Measurements from ENCODE around the gene STOML3. TPM values are rescaled to one million over a fixed set of nuclear protein-coding genes. Genes with fewer than 3 reads are reported as not detected.

STOML3 gene
- total and polyA plus RNA-seq, 8 donors = 0.07 TPM; not detected in 7

- FAIRE-seq (no peak), DNase-seq (no peak), ATAC-seq (no peak)
- no peaks in the 10 kb centered on the region for H3K27me3 ChIP-seq
- TF ChIP-seq, protein P1, sequence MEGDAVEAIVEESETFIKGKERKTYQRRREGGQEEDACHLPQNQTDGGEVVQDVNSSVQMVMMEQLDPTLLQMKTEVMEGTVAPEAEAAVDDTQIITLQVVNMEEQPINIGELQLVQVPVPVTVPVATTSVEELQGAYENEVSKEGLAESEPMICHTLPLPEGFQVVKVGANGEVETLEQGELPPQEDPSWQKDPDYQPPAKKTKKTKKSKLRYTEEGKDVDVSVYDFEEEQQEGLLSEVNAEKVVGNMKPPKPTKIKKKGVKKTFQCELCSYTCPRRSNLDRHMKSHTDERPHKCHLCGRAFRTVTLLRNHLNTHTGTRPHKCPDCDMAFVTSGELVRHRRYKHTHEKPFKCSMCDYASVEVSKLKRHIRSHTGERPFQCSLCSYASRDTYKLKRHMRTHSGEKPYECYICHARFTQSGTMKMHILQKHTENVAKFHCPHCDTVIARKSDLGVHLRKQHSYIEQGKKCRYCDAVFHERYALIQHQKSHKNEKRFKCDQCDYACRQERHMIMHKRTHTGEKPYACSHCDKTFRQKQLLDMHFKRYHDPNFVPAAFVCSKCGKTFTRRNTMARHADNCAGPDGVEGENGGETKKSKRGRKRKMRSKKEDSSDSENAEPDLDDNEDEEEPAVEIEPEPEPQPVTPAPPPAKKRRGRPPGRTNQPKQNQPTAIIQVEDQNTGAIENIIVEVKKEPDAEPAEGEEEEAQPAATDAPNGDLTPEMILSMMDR (IDR thresholded peaks at IDR 0.05) = no peak
- peaks cover 0 to 5% (median 0%) of the 10 kb centered on the region in 3 donors for H3K4me1 ChIP-seq
- no peak overlapping the region for H3K27ac ChIP-seq
- intact Hi-C loops (cut with DNase I) = no loop called here
- no peaks in the 10 kb centered on the region for H3K9me3 ChIP-seq
- WGBS, 2 donors = 61 to 68% methylated on average over 4 of the region's 4 CpGs
- H3K36me3 ChIP-seq = no peaks in the 10 kb centered on the region
- no peak overlapping the region for H3K4me3 ChIP-seq
Measured at GRCh38 chr13:38970380-38971051, 20.1 kb downstream of the STOML3 start.

GRCh38 chr13:38969187-38969586 is 21.4 kb downstream of the STOML3 start:
- no peak overlapping the region for H3K27ac ChIP-seq
- WGBS, 2 donors = 50 to 54% methylated on average over 2 of the region's 2 CpGs
- H3K36me3 ChIP-seq = no peaks in the 10 kb centered on the region
- no peak for FAIRE-seq
- TF ChIP-seq, protein P1 (IDR thresholded peaks at IDR 0.05) = no peak
- H3K4me3 ChIP-seq = no peak overlapping the region
- intact Hi-C loops (cut with DNase I) = no loop called here
- H3K9me3 ChIP-seq = no peaks in the 10 kb centered on the region
- H3K27me3 ChIP-seq = no peaks in the 10 kb centered on the region
- no peak for ATAC-seq
- no peak for DNase-seq
- no peaks in the 10 kb centered on the region for H3K4me1 ChIP-seq

DNA sequence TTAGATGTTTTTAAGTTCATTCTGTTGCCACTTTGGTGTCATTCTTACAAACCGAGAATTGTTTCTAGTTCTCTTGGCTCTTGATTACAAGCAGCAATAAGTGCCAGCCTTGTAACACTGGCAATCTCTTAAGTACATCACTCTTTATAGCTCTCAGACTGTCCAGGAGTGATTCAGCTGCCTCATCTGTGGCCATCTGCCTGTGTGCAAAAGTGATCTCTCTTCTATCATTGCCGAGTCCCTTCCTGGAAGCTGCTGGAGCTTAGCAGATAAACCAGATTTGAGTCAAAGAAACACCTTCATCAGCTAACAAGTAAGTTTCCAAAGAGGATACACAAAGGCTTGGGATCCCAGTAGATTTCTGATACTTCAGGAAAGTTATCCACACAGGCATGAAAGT is 23.2 kb downstream of the STOML3 start:
- intact Hi-C loops (cut with DNase I) = no loop called here
- TF ChIP-seq, protein P1 (IDR thresholded peaks at IDR 0.05) = no peak
- 48 to 67% methylated on average over 2 of the region's 2 CpGs for WGBS, 2 donors
- ATAC-seq (no peak), DNase-seq (no peak), FAIRE-seq (no peak)
- H3K27me3 ChIP-seq = no peaks in the 10 kb centered on the region
- no peak overlapping the region for H3K4me3 ChIP-seq
- no peak overlapping the region for H3K27ac ChIP-seq
- no peaks in the 10 kb centered on the region for H3K4me1 ChIP-seq
- no peaks in the 10 kb centered on the region for H3K36me3 ChIP-seq
- H3K9me3 ChIP-seq = no peaks in the 10 kb centered on the region

DNA sequence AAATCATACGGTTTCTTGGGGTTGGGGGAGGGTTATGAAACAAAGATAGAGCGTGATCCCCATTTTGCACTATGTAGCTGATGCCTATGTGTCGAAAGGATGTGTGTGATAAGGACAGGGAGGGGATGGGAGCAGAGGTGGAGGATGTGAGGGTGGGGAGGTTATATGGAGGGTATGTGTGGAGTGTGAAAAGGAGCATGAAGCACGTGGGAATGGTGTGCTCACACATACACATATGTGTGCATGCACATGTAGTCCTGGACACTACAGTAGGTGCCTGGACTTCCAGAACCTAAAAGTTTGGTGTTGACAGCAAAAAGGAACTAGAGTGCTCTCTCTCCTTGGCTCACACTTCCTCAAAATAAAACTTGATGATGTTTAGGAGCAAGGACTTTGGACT is 25.4 kb downstream of the STOML3 start:
- H3K27ac ChIP-seq = no peak overlapping the region
- TF ChIP-seq, protein P1 (IDR thresholded peaks at IDR 0.05) = no peak
- H3K36me3 ChIP-seq = no peaks in the 10 kb centered on the region
- WGBS, 2 donors = 73 to 82% methylated on average over 4 of the region's 4 CpGs
- DNase-seq = no peak
- H3K4me3 ChIP-seq = no peak overlapping the region
- intact Hi-C loops (cut with DNase I) = no loop called here
- H3K27me3 ChIP-seq = no peaks in the 10 kb centered on the region
- no peak for FAIRE-seq
- H3K9me3 ChIP-seq = no peaks in the 10 kb centered on the region
- H3K4me1 ChIP-seq = no peaks in the 10 kb centered on the region
- ATAC-seq = no peak

GRCh38 chr13:38960175-38960574 is 30.5 kb downstream of the STOML3 start:
- intact Hi-C loops (cut with DNase I) = no loop called here
- FAIRE-seq (no peak), DNase-seq (no peak), ATAC-seq (no peak)
- TF ChIP-seq, protein P1 (IDR thresholded peaks at IDR 0.05) = no peak
- H3K36me3 ChIP-seq = no peaks in the 10 kb centered on the region
- H3K27ac ChIP-seq = no peak overlapping the region
- no peaks in the 10 kb centered on the region for H3K4me1 ChIP-seq
- H3K27me3 ChIP-seq = no peaks in the 10 kb centered on the region
- H3K9me3 ChIP-seq = no peaks in the 10 kb centered on the region
- no peak overlapping the region for H3K4me3 ChIP-seq
